Mesendoderm (in vitro differentiated cells): ENCODE measurements around the gene ETNK2.

Experiments
- DNase-seq: peaks from one replicate; pipeline ENCODE4 v3.0.0; 2013
- H2AK5ac ChIP-seq: 2 replicates; pipeline ENCODE4 v1.6.1; 2013; ENCODE audit warnings: low read length, inconsistent platforms
- H2BK120ac ChIP-seq: 2 replicates; pipeline ENCODE4 v1.6.1; 2013; ENCODE audit warnings: low read depth, mild to moderate bottlenecking, low read length, moderate library complexity, mixed read lengths
- H2BK15ac ChIP-seq: replicated peaks from 2 replicates; pipeline ENCODE4 v1.6.1; 2013; ENCODE audit warnings: low read depth, mild to moderate bottlenecking, moderate library complexity
- H2BK5ac ChIP-seq: 2 replicates; pipeline ENCODE4 v1.6.1; 2013; ENCODE audit warnings: low read length, inconsistent platforms
- H3K18ac ChIP-seq: 2 replicates; pipeline ENCODE4 v1.6.1; 2013; ENCODE audit warnings: mild to moderate bottlenecking, low read length, mixed read lengths
- H3K23ac ChIP-seq: one replicate; pipeline ENCODE4 v1.6.1; 2013; ENCODE audit warnings: low read length
- H3K27ac ChIP-seq: 2 replicates; pipeline ENCODE4 v1.5.1; 2013; ENCODE audit warnings: low read depth, mild to moderate bottlenecking, inconsistent platforms, low read length, moderate library complexity
- H3K27me3 ChIP-seq: 2 replicates; pipeline ENCODE4 v1.6.1; 2013; ENCODE audit warnings: low read length, control low read depth, mild to moderate bottlenecking, inconsistent platforms; ENCODE audit not compliant: insufficient read depth, poor library complexity
- H3K36me3 ChIP-seq: 2 replicates; pipeline ENCODE4 v1.6.1; 2013; ENCODE audit warnings: low read length, inconsistent platforms; ENCODE audit not compliant: control insufficient read depth, insufficient read depth
- H3K4ac ChIP-seq: one replicate; pipeline ENCODE4 v1.6.1; 2013; ENCODE audit warnings: low read depth, mild to moderate bottlenecking, low read length, moderate library complexity
- H3K4me1 ChIP-seq: 2 replicates; pipeline ENCODE4 v1.6.1; 2013; ENCODE audit warnings: low read depth, low read length, inconsistent platforms; ENCODE audit not compliant: control insufficient read depth
- H3K4me2 ChIP-seq: 2 replicates; pipeline ENCODE4 v1.6.1; 2013; ENCODE audit warnings: low read length
- H3K4me3 ChIP-seq: 2 replicates; pipeline ENCODE4 v1.5.1; 2013; ENCODE audit warnings: mild to moderate bottlenecking, low read length
- H3K56ac ChIP-seq: one replicate; pipeline ENCODE4 v1.6.1; 2013; ENCODE audit warnings: low read length
- H3K79me1 ChIP-seq: 2 replicates; pipeline ENCODE4 v1.6.1; 2013; ENCODE audit warnings: low read length, inconsistent platforms
- H3K79me2 ChIP-seq: 2 replicates; pipeline ENCODE4 v1.6.1; 2013; ENCODE audit warnings: mild to moderate bottlenecking, low read length; ENCODE audit not compliant: control insufficient read depth, insufficient read depth
- H3K9ac ChIP-seq: 2 replicates; pipeline ENCODE4 v1.6.1; 2013; ENCODE audit warnings: low read length, inconsistent platforms
- H4K5ac ChIP-seq: one replicate; pipeline ENCODE4 v1.6.1; 2013; ENCODE audit warnings: low read length
- H4K8ac ChIP-seq: one replicate; pipeline ENCODE4 v1.6.1; 2013; ENCODE audit warnings: low read depth, mild to moderate bottlenecking, control low read depth, low read length, moderate library complexity
- WGBS: extraction: QIAGEN DNeasy Blood & Tissue Kit; methylation state at CpG from one replicate; pipeline ENCODE4 v1.1.7; 2013; ENCODE audit warnings: low lambda C conversion rate, missing lambda C conversion rate; ENCODE audit not compliant: insufficient coverage; ENCODE audit errors: extremely low coverage; 5-methylcytosine and 5-hydroxymethylcytosine counted together

ETNK2 gene

GRCh38 chr1:204180133-204180532, 28.3 kb upstream of the ETNK2 start:
- H3K79me1 ChIP-seq, result no peaks in the 10 kb centered on the region
- no peak overlapping the region for H3K56ac ChIP-seq
- H3K4me3 ChIP-seq, result no peak overlapping the region
- H3K27me3 ChIP-seq, result no peaks in the 10 kb centered on the region
- H2AK5ac ChIP-seq, result no peak overlapping the region
- no peak for DNase-seq
- no peak overlapping the region for H4K8ac ChIP-seq
- H3K27ac ChIP-seq, result no peak overlapping the region
- no peak overlapping the region for H3K4ac ChIP-seq
- H3K36me3 ChIP-seq, result no peaks in the 10 kb centered on the region
- no peak overlapping the region for H3K23ac ChIP-seq
- H3K79me2 ChIP-seq, result no peaks in the 10 kb centered on the region
- no peaks in the 10 kb centered on the region for H3K4me1 ChIP-seq
- no peak overlapping the region for H3K9ac ChIP-seq
- no peak overlapping the region for H2BK5ac ChIP-seq
- no peak overlapping the region for H2BK120ac ChIP-seq
- WGBS, result no CpG with 5 or more reads among the region's 6 CpGs
- no peak overlapping the region for H4K5ac ChIP-seq
- no peak overlapping the region for H2BK15ac ChIP-seq
- H3K18ac ChIP-seq, result no peak overlapping the region
- no peak overlapping the region for H3K4me2 ChIP-seq

GRCh38 chr1:204178487-204179281, 26.8 kb upstream of the ETNK2 start:
- H3K56ac ChIP-seq, result no peak overlapping the region
- H3K23ac ChIP-seq, result no peak overlapping the region
- DNase-seq, result no peak
- no peaks in the 10 kb centered on the region for H3K27me3 ChIP-seq
- H3K27ac ChIP-seq, result no peak overlapping the region
- H2BK15ac ChIP-seq, result no peak overlapping the region
- H3K79me1 ChIP-seq, result no peaks in the 10 kb centered on the region
- no peak overlapping the region for H2BK120ac ChIP-seq
- H3K9ac ChIP-seq, result no peak overlapping the region
- H3K79me2 ChIP-seq, result no peaks in the 10 kb centered on the region
- no peak overlapping the region for H3K18ac ChIP-seq
- no peak overlapping the region for H4K5ac ChIP-seq
- no peak overlapping the region for H3K4me3 ChIP-seq
- no peaks in the 10 kb centered on the region for H3K36me3 ChIP-seq
- H3K4ac ChIP-seq, result no peak overlapping the region
- no CpG with 5 or more reads among the region's 7 CpGs for WGBS
- H4K8ac ChIP-seq, result no peak overlapping the region
- H2BK5ac ChIP-seq, result no peak overlapping the region
- H2AK5ac ChIP-seq, result no peak overlapping the region
- H3K4me2 ChIP-seq, result no peak overlapping the region
- H3K4me1 ChIP-seq, result no peaks in the 10 kb centered on the region

- Histone ChIP-seq H3K9ac (no peak overlapping the region), H3K18ac (no peak overlapping the region), H3K4me3 (no peak overlapping the region), H3K4ac (no peak overlapping the region), H3K56ac (no peak overlapping the region), H2BK15ac (no peak overlapping the region), H3K27me3 (no peaks in the 10 kb centered on the region), H2BK120ac (no peak overlapping the region), H4K5ac (no peak overlapping the region), H3K27ac (no peak overlapping the region), H4K8ac (no peak overlapping the region), H3K4me1 (no peaks in the 10 kb centered on the region), H3K23ac (no peak overlapping the region), H3K79me2 (no peaks in the 10 kb centered on the region), H2AK5ac (no peak overlapping the region), H3K4me2 (no peak overlapping the region), H3K36me3 (no peaks in the 10 kb centered on the region), H2BK5ac (no peak overlapping the region), H3K79me1 (no peaks in the 10 kb centered on the region)
- no CpG with 5 or more reads among the region's 4 CpGs for WGBS
- no peak for DNase-seq
These were observed 25.3 kb upstream of the ETNK2 start for GRCh38 chr1:204177133-204177532.

GRCh38 chr1:204176049-204176448, 24.2 kb upstream of the ETNK2 start:
- Histone ChIP-seq H3K79me2 (no peaks in the 10 kb centered on the region), H2AK5ac (no peak overlapping the region), H3K4me3 (no peak overlapping the region), H2BK5ac (no peak overlapping the region), H3K4me1 (no peaks in the 10 kb centered on the region), H3K18ac (no peak overlapping the region), H3K27ac (no peak overlapping the region), H4K8ac (no peak overlapping the region), H2BK15ac (no peak overlapping the region), H3K79me1 (no peaks in the 10 kb centered on the region), H3K4me2 (no peak overlapping the region), H4K5ac (no peak overlapping the region), H3K56ac (no peak overlapping the region), H3K27me3 (no peaks in the 10 kb centered on the region), H2BK120ac (no peak overlapping the region), H3K36me3 (no peaks in the 10 kb centered on the region), H3K23ac (no peak overlapping the region), H3K4ac (no peak overlapping the region), H3K9ac (no peak overlapping the region)
- DNase-seq, result no peak
- no CpG with 5 or more reads among the region's 5 CpGs for WGBS

GRCh38 chr1:204174958-204175357, 23.1 kb upstream of the ETNK2 start:
- Histone ChIP-seq H3K27me3 (no peaks in the 10 kb centered on the region), H3K9ac (no peak overlapping the region), H3K27ac (no peak overlapping the region), H2AK5ac (no peak overlapping the region), H3K79me1 (no peaks in the 10 kb centered on the region), H3K18ac (no peak overlapping the region), H4K8ac (no peak overlapping the region), H3K4me2 (no peak overlapping the region), H2BK120ac (no peak overlapping the region), H3K56ac (no peak overlapping the region), H3K23ac (no peak overlapping the region), H3K4me1 (no peaks in the 10 kb centered on the region), H3K36me3 (no peaks in the 10 kb centered on the region), H2BK5ac (no peak overlapping the region), H3K4me3 (no peak overlapping the region), H4K5ac (no peak overlapping the region), H3K79me2 (no peaks in the 10 kb centered on the region), H2BK15ac (no peak overlapping the region), H3K4ac (no peak overlapping the region)
- DNase-seq, result no peak
- WGBS, result 100% methylated on average over 1 of the region's 3 CpGs
